K562 (cell line): ENCODE measurements around the gene ZNF581. TPM values are rescaled to one million over a fixed set of nuclear protein-coding genes. Genes with fewer than 3 reads are reported as not detected.

Source experiments
- BHLHE40 ChIP-seq: IDR thresholded peaks from 2 replicates; pipeline ENCODE4 v1.6.1; 2011; ENCODE audit warnings: low read length, improper control_type of control experiment
- CBFA2T3 ChIP-seq: fragments of 450-650 bp; IDR thresholded peaks from 2 replicates; pipeline ENCODE4 v1.6.1; 2017
- CXXC5 ChIP-seq: fragments of 250-450 bp; sonication (Bioruptor Pico); IDR thresholded peaks from 2 replicates; pipeline ENCODE4 v1.8.0; 2022; ENCODE audit warnings: inconsistent platforms, mild to moderate bottlenecking, moderate library complexity
- ESRRB ChIP-seq: fragments of 250-450 bp; sonication (Bioruptor Pico); IDR thresholded peaks from 2 replicates; pipeline ENCODE4 v1.5.0; 2020; ENCODE audit warnings: mild to moderate bottlenecking, moderate library complexity, borderline replicate concordance
- HLTF ChIP-seq: fragments of 450-650 bp; IDR thresholded peaks from 2 replicates; pipeline ENCODE4 v1.6.1; 2016
- HOXB6 ChIP-seq: fragments of 250-450 bp; sonication (Bioruptor Pico); IDR thresholded peaks from 2 replicates; pipeline ENCODE4 v1.5.1; 2022; ENCODE audit warnings: mild to moderate bottlenecking, borderline replicate concordance
- MYC ChIP-seq, 2 experiments: fragments of 250-450 bp in 1 of 2; sonication (Bioruptor Pico) in 1 of 2; IDR thresholded peaks; 2 replicates each; pipeline versions ENCODE4 v1.5.1 to v1.6.1; 2012 to 2021; ENCODE audit warnings: low read depth in 2 of 2, borderline replicate concordance in 1 of 2, improper control_type of control experiment in 1 of 2, low read length in 1 of 2, mild to moderate bottlenecking in 1 of 2, moderate library complexity in 1 of 2
- PHF21A ChIP-seq: fragments of 450-650 bp; IDR thresholded peaks from 2 replicates; pipeline ENCODE4 v1.6.1; 2017; ENCODE audit warnings: low read depth, borderline replicate concordance
- RBFOX2 ChIP-seq: fragments of 200-400 bp; formaldehyde crosslinking; IDR thresholded peaks from 2 replicates; pipeline ENCODE4 v1.6.1; 2017; ENCODE audit warnings: low read depth, mild to moderate bottlenecking, low read length, moderate library complexity
- TAF7 ChIP-seq: fragments of 450-650 bp; IDR thresholded peaks from 2 replicates; pipeline ENCODE4 v1.6.1; 2016; ENCODE audit warnings: missing genetic modification characterization, missing compliant biosample characterization
- ZNF668 ChIP-seq: fragments of 250-450 bp; sonication (Bioruptor Pico); IDR thresholded peaks from 2 replicates; pipeline ENCODE4 v1.8.0; 2022; ENCODE audit warnings: mild to moderate bottlenecking, inconsistent platforms
- polyA plus RNA-seq, 8 experiments: library from polyadenylated mRNA; depleted of rRNA in 4 of 8; stranded (reverse) in 5 of 8; unstranded in 3 of 8; fragments of >200 nt; fragmentation: Nextera tagmentation in 2 of 8; fragmentation: Illumina TruSeq in 1 of 8; extraction: Ambion mirVana in 2 of 8; extraction: Trizol in 1 of 8; gene quantifications; 2 replicates each; pipeline versions ENCODE4 v1.2.1 to v1.2.3, GENCODE V29; 2011 to 2014; ENCODE audit warnings: inconsistent platforms in 1 of 8, missing spikeins in 1 of 8
- total RNA-seq, 7 experiments: library from RNA; depleted of rRNA in 6 of 7; stranded (reverse); fragments of >200 nt in 6 of 7; fragmentation: Illumina TruSeq in 2 of 7; extraction: Trizol in 2 of 7; gene quantifications; 2 replicates each; pipeline versions ENCODE4 v1.2.1 to v1.2.3, GENCODE V29; 2011 to 2021; ENCODE audit warnings: low replicate concordance in 1 of 7
- TF ChIP-seq, protein P1 (sequence below): fragments of 200-600 bp; sonication (generic); IDR thresholded peaks from one replicate; pipeline ENCODE4 v1.6.1; 2012; ENCODE audit warnings: mild to moderate bottlenecking, low read depth, low read length, inconsistent platforms
- TF ChIP-seq, protein P2 (sequence below): sonication (generic); formaldehyde crosslinking; IDR thresholded peaks from 2 replicates; pipeline ENCODE4 v1.4.0; 2020; ENCODE audit warnings: mild to moderate bottlenecking, missing genetic modification reagents

Gene ZNF581
- total and polyA plus RNA-seq, 9 of the 15 experiments (the other 6 are each of a cell fraction or from before 2014, with no cell fraction given), result 2.4 to 39.4 (median 15.4) TPM

DNA sequence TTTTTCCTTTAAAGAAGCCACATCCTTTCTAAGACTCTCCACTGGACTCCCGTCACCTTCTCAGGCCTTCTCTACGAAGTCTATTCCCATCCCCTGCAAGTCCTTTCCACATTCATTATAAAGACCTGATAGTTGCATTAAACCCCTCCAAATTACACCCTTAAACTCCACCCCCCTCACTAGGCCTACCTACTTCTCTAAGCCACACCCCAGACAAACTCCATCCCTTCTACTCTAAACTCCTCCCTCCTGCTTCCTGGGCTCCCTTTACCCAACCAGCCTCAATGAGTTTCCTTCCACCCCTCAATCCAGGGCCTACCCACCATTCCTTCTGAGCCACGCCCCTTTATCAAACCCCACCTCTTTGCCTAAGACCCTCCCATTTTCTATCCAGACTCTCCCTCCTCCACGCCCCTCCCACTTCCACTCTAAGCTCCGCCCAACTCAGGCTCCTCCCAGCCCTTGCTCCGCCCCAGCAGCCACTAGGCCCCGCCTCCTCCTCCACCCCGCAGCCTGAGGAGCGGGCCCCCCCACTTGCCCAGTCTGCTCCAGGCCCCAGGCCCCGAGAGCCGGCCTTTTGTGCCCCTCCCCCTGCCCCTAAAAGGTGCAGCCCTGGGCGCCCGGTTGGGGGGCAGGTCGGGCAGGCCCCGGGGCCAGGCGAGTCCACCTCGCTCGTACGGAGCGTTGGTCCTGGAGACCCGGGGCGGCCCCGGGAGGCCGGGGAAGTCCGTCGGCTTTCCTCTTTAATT, 44.6 kb upstream of the ZNF581 start (continued):
- TF ChIP-seq, protein P1, sequence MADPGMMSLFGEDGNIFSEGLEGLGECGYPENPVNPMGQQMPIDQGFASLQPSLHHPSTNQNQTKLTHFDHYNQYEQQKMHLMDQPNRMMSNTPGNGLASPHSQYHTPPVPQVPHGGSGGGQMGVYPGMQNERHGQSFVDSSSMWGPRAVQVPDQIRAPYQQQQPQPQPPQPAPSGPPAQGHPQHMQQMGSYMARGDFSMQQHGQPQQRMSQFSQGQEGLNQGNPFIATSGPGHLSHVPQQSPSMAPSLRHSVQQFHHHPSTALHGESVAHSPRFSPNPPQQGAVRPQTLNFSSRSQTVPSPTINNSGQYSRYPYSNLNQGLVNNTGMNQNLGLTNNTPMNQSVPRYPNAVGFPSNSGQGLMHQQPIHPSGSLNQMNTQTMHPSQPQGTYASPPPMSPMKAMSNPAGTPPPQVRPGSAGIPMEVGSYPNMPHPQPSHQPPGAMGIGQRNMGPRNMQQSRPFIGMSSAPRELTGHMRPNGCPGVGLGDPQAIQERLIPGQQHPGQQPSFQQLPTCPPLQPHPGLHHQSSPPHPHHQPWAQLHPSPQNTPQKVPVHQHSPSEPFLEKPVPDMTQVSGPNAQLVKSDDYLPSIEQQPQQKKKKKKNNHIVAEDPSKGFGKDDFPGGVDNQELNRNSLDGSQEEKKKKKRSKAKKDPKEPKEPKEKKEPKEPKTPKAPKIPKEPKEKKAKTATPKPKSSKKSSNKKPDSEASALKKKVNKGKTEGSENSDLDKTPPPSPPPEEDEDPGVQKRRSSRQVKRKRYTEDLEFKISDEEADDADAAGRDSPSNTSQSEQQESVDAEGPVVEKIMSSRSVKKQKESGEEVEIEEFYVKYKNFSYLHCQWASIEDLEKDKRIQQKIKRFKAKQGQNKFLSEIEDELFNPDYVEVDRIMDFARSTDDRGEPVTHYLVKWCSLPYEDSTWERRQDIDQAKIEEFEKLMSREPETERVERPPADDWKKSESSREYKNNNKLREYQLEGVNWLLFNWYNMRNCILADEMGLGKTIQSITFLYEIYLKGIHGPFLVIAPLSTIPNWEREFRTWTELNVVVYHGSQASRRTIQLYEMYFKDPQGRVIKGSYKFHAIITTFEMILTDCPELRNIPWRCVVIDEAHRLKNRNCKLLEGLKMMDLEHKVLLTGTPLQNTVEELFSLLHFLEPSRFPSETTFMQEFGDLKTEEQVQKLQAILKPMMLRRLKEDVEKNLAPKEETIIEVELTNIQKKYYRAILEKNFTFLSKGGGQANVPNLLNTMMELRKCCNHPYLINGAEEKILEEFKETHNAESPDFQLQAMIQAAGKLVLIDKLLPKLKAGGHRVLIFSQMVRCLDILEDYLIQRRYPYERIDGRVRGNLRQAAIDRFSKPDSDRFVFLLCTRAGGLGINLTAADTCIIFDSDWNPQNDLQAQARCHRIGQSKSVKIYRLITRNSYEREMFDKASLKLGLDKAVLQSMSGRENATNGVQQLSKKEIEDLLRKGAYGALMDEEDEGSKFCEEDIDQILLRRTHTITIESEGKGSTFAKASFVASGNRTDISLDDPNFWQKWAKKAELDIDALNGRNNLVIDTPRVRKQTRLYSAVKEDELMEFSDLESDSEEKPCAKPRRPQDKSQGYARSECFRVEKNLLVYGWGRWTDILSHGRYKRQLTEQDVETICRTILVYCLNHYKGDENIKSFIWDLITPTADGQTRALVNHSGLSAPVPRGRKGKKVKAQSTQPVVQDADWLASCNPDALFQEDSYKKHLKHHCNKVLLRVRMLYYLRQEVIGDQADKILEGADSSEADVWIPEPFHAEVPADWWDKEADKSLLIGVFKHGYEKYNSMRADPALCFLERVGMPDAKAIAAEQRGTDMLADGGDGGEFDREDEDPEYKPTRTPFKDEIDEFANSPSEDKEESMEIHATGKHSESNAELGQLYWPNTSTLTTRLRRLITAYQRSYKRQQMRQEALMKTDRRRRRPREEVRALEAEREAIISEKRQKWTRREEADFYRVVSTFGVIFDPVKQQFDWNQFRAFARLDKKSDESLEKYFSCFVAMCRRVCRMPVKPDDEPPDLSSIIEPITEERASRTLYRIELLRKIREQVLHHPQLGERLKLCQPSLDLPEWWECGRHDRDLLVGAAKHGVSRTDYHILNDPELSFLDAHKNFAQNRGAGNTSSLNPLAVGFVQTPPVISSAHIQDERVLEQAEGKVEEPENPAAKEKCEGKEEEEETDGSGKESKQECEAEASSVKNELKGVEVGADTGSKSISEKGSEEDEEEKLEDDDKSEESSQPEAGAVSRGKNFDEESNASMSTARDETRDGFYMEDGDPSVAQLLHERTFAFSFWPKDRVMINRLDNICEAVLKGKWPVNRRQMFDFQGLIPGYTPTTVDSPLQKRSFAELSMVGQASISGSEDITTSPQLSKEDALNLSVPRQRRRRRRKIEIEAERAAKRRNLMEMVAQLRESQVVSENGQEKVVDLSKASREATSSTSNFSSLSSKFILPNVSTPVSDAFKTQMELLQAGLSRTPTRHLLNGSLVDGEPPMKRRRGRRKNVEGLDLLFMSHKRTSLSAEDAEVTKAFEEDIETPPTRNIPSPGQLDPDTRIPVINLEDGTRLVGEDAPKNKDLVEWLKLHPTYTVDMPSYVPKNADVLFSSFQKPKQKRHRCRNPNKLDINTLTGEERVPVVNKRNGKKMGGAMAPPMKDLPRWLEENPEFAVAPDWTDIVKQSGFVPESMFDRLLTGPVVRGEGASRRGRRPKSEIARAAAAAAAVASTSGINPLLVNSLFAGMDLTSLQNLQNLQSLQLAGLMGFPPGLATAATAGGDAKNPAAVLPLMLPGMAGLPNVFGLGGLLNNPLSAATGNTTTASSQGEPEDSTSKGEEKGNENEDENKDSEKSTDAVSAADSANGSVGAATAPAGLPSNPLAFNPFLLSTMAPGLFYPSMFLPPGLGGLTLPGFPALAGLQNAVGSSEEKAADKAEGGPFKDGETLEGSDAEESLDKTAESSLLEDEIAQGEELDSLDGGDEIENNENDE, result no peak
- TF ChIP-seq CXXC5 (peak; percentile 59), HOXB6 (CRISPR knock-in tag) (no peak), RBFOX2 (peak; percentile 86; the same call in 1 of the 2 replicates), TAF7 (tag) (peak; percentile 82), ESRRB (CRISPR knock-in tag) (no peak), HLTF (no peak), MYC (IDR thresholded peaks at IDR 0.05; ENCODE audit: low read depth, low read length) (no peak), MYC (CRISPR knock-in tag; IDR thresholded peaks at IDR 0.05; ENCODE audit: borderline replicate concordance, low read depth) (no peak), PHF21A (no peak), BHLHE40 (no peak), CBFA2T3 (no peak), ZNF668 (CRISPR knock-in tag) (no peak)
- TF ChIP-seq, protein P2, sequence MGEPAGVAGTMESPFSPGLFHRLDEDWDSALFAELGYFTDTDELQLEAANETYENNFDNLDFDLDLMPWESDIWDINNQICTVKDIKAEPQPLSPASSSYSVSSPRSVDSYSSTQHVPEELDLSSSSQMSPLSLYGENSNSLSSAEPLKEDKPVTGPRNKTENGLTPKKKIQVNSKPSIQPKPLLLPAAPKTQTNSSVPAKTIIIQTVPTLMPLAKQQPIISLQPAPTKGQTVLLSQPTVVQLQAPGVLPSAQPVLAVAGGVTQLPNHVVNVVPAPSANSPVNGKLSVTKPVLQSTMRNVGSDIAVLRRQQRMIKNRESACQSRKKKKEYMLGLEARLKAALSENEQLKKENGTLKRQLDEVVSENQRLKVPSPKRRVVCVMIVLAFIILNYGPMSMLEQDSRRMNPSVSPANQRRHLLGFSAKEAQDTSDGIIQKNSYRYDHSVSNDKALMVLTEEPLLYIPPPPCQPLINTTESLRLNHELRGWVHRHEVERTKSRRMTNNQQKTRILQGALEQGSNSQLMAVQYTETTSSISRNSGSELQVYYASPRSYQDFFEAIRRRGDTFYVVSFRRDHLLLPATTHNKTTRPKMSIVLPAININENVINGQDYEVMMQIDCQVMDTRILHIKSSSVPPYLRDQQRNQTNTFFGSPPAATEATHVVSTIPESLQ (CRISPR knock-in tag), result no peak
